SK-N-SH (cell line): Measurements from ENCODE around the gene LGALS14.

ENCODE experiments used
- CHD2 ChIP-seq: fragments of 150-350 bp; IDR thresholded peaks from 2 replicates; pipeline ENCODE4 v1.6.1; 2018; ENCODE audit warnings: low read length; ENCODE audit not compliant: partially characterized antibody
- ELF1 ChIP-seq: IDR thresholded peaks from 2 replicates; pipeline ENCODE4 v1.4.0; 2012
- EP300 ChIP-seq, 2 experiments: IDR thresholded peaks; 2 replicates each; pipeline versions ENCODE4 v1.4.0 to v1.6.1; 2012; ENCODE audit warnings: borderline replicate concordance in 1 of 2, low read depth in 1 of 2, low read length in 1 of 2
- GABPA ChIP-seq: IDR thresholded peaks from 2 replicates; pipeline ENCODE4 v1.4.0; 2012; ENCODE audit warnings: low read depth, mild to moderate bottlenecking
- MAX ChIP-seq: IDR thresholded peaks from 2 replicates; pipeline ENCODE4 v1.4.0; 2012; ENCODE audit warnings: low read depth
- RAD21 ChIP-seq: IDR thresholded peaks from 2 replicates; pipeline ENCODE4 v1.6.1; 2012; ENCODE audit warnings: mild to moderate bottlenecking, low read length
- RXRA ChIP-seq: IDR thresholded peaks from 2 replicates; pipeline ENCODE4 v1.4.0; 2012; ENCODE audit warnings: low read depth, mild to moderate bottlenecking, borderline replicate concordance
- SIN3A ChIP-seq: IDR thresholded peaks from 2 replicates; pipeline ENCODE4 v1.6.1; 2012; ENCODE audit warnings: low read depth, mild to moderate bottlenecking, low read length, moderate library complexity, borderline replicate concordance
- USF2 ChIP-seq: fragments of 150-350 bp; IDR thresholded peaks from 2 replicates; pipeline ENCODE4 v1.6.1; 2017; ENCODE audit warnings: antibody characterized with exemption, low read length, low read depth, borderline replicate concordance
- YY1 ChIP-seq: IDR thresholded peaks from 2 replicates; pipeline ENCODE4 v1.4.0; 2012; ENCODE audit warnings: low read depth, mild to moderate bottlenecking
- TF ChIP-seq, protein P1 (sequence below): fragments of 150-350 bp; IDR thresholded peaks from 2 replicates; pipeline ENCODE4 v1.6.1; 2016; ENCODE audit warnings: mild to moderate bottlenecking, low read depth, low read length
- TF ChIP-seq, protein P2 (sequence below): IDR thresholded peaks from 2 replicates; pipeline ENCODE4 v1.6.1; 2012; ENCODE audit warnings: mild to moderate bottlenecking, low read depth, low read length, moderate library complexity
- TF ChIP-seq, protein P3 (sequence below): fragments of 200-600 bp; sonication (generic); IDR thresholded peaks from 2 replicates; pipeline ENCODE4 v1.6.1; 2017; ENCODE audit warnings: antibody characterized with exemption, mild to moderate bottlenecking, moderate library complexity
- TF ChIP-seq, protein P4 (sequence below): IDR thresholded peaks from 2 replicates; pipeline ENCODE4 v1.4.0; 2012; ENCODE audit warnings: low read depth, borderline replicate concordance

DNA sequence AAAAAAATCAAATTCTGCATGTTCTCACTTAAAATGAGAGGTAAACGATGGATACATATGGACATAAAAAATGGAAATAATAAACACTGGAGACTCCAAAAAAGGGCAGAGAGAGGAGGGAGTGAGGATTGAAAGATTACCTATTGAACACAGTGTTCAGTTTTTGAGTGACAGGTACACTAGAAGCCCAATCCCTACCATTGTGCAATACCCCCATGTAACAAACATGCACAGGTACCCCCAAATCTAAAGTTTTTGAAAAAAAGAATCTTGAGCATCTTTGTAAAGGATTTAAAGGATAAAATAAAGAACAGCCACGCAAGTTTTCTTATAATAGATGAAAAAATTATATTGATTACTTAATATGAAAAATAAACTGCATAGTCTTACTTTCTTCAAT, 50.3 kb downstream of the LGALS14 start:
- TF ChIP-seq YY1 (no peak), GABPA (no peak), SIN3A (no peak), CHD2 (no peak), EP300 (IDR thresholded peaks at IDR 0.05; ENCODE audit: borderline replicate concordance in 1 of 2, low read depth in 1 of 2, low read length in 1 of 2) (no peak), USF2 (no peak), RAD21 (no peak), ELF1 (no peak), MAX (no peak), RXRA (no peak)
- TF ChIP-seq, protein P1, sequence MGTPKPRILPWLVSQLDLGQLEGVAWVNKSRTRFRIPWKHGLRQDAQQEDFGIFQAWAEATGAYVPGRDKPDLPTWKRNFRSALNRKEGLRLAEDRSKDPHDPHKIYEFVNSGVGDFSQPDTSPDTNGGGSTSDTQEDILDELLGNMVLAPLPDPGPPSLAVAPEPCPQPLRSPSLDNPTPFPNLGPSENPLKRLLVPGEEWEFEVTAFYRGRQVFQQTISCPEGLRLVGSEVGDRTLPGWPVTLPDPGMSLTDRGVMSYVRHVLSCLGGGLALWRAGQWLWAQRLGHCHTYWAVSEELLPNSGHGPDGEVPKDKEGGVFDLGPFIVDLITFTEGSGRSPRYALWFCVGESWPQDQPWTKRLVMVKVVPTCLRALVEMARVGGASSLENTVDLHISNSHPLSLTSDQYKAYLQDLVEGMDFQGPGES: no peak
- TF ChIP-seq, protein P2, sequence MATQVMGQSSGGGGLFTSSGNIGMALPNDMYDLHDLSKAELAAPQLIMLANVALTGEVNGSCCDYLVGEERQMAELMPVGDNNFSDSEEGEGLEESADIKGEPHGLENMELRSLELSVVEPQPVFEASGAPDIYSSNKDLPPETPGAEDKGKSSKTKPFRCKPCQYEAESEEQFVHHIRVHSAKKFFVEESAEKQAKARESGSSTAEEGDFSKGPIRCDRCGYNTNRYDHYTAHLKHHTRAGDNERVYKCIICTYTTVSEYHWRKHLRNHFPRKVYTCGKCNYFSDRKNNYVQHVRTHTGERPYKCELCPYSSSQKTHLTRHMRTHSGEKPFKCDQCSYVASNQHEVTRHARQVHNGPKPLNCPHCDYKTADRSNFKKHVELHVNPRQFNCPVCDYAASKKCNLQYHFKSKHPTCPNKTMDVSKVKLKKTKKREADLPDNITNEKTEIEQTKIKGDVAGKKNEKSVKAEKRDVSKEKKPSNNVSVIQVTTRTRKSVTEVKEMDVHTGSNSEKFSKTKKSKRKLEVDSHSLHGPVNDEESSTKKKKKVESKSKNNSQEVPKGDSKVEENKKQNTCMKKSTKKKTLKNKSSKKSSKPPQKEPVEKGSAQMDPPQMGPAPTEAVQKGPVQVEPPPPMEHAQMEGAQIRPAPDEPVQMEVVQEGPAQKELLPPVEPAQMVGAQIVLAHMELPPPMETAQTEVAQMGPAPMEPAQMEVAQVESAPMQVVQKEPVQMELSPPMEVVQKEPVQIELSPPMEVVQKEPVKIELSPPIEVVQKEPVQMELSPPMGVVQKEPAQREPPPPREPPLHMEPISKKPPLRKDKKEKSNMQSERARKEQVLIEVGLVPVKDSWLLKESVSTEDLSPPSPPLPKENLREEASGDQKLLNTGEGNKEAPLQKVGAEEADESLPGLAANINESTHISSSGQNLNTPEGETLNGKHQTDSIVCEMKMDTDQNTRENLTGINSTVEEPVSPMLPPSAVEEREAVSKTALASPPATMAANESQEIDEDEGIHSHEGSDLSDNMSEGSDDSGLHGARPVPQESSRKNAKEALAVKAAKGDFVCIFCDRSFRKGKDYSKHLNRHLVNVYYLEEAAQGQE: no peak
- TF ChIP-seq, protein P3, sequence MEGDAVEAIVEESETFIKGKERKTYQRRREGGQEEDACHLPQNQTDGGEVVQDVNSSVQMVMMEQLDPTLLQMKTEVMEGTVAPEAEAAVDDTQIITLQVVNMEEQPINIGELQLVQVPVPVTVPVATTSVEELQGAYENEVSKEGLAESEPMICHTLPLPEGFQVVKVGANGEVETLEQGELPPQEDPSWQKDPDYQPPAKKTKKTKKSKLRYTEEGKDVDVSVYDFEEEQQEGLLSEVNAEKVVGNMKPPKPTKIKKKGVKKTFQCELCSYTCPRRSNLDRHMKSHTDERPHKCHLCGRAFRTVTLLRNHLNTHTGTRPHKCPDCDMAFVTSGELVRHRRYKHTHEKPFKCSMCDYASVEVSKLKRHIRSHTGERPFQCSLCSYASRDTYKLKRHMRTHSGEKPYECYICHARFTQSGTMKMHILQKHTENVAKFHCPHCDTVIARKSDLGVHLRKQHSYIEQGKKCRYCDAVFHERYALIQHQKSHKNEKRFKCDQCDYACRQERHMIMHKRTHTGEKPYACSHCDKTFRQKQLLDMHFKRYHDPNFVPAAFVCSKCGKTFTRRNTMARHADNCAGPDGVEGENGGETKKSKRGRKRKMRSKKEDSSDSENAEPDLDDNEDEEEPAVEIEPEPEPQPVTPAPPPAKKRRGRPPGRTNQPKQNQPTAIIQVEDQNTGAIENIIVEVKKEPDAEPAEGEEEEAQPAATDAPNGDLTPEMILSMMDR: no peak
- TF ChIP-seq, protein P4, sequence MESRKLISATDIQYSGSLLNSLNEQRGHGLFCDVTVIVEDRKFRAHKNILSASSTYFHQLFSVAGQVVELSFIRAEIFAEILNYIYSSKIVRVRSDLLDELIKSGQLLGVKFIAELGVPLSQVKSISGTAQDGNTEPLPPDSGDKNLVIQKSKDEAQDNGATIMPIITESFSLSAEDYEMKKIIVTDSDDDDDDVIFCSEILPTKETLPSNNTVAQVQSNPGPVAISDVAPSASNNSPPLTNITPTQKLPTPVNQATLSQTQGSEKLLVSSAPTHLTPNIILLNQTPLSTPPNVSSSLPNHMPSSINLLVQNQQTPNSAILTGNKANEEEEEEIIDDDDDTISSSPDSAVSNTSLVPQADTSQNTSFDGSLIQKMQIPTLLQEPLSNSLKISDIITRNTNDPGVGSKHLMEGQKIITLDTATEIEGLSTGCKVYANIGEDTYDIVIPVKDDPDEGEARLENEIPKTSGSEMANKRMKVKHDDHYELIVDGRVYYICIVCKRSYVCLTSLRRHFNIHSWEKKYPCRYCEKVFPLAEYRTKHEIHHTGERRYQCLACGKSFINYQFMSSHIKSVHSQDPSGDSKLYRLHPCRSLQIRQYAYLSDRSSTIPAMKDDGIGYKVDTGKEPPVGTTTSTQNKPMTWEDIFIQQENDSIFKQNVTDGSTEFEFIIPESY: no peak
